H7 (cell line): Measurements from ENCODE around the gene NAP1L4. TPM values are rescaled to one million over a fixed set of nuclear protein-coding genes. Genes with fewer than 3 reads are reported as not detected.
"Not testable (repeated sequence)": the region's sequence is repeated elsewhere in the genome, so short reads cannot be mapped to it uniquely, and the experiment has no call there.

Experiments used
- DNase-seq: peaks from one replicate; pipeline ENCODE4 v3.0.0; 2012
- H3K27me3 ChIP-seq: 2 replicates; pipeline ENCODE4 v1.6.0; 2011; ENCODE audit warnings: mild to moderate bottlenecking, low read length; ENCODE audit not compliant: control insufficient read depth, insufficient read depth
- H3K36me3 ChIP-seq: replicated peaks from 2 replicates; pipeline ENCODE4 v1.5.1; 2011; ENCODE audit warnings: low read length; ENCODE audit not compliant: control insufficient read depth, insufficient read depth
- H3K4me3 ChIP-seq: 2 replicates; pipeline ENCODE4 v1.5.1; 2011; ENCODE audit warnings: low read depth, mild to moderate bottlenecking, control low read depth, low read length, moderate library complexity; ENCODE audit not compliant: insufficient read depth
- total RNA-seq: library from RNA; depleted of rRNA; stranded (reverse); fragments of >200 nt; shearing (Covaris generic); gene quantifications from 2 replicates; pipeline ENCODE4 v1.2.3, GENCODE V29; 2014

Gene NAP1L4
- total RNA-seq, 1 experiment from 2014 or later = 140 TPM

DNA sequence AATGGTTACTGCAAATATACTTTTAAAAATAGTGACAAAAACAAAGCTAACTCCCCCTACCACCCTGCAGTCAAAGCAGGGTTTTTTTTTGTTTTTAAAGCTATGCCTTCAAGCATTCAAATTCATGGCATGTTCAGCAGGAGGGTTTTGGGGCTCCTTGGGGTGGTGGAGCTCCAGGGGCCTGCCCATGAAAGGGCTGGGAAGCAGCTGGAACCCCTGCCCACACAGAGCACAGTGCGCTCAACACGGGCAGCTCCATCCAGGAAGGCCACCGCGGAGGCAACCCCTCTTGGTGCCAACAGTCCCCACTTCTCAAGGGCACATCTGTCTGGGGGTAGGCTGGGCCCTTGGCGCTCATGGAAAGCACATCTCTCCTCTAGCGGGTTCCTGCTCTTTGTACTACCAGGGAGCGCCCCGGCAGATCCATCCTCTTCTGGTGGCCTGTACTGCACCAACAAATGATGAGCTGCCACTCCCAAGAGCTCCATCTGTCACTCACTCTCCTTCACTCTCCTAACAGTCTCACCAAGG lies 46.3 kb downstream of the NAP1L4 start:
- peaks cover 15% of the 10 kb centered on the region for H3K36me3 ChIP-seq
- H3K27me3 ChIP-seq = no peaks in the 10 kb centered on the region
- no peak overlapping the region for H3K4me3 ChIP-seq
- DNase-seq = peak; percentile 73

GRCh38 chr11:2945031-2945756 lies 46.9 kb downstream of the NAP1L4 start:
- H3K36me3 ChIP-seq = peaks cover 13% of the 10 kb centered on the region
- H3K4me3 ChIP-seq = no peak overlapping the region

DNA sequence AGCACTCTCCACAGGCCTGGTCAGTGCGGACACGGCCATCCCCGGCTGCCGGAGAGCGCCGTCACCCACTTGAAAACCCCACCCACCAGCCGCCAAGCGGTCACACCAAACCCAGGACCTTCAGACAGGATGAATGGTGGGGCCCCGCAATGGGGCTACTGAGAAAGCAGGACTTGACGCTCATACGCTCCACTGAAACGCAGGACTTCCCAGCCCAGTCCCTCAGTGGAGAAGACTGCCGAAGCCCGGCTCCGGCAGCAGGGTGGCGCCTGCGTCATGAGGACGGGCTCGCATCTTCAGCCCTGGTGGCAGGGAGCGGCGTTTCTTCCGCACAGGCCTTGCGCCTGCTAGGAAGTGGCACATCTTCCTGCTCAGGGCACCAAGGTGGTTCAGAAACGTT lies 47.6 kb downstream of the NAP1L4 start:
- no peaks in the 10 kb centered on the region for H3K27me3 ChIP-seq
- no peak overlapping the region for H3K4me3 ChIP-seq
- H3K36me3 ChIP-seq = peaks cover 9% of the 10 kb centered on the region
- DNase-seq = peak; percentile 49

More at GRCh38 chr11:2945031-2945756, 46.9 kb downstream of the NAP1L4 start:
- H3K27me3 ChIP-seq = no peaks in the 10 kb centered on the region
- DNase-seq = peak; percentile 90

DNA sequence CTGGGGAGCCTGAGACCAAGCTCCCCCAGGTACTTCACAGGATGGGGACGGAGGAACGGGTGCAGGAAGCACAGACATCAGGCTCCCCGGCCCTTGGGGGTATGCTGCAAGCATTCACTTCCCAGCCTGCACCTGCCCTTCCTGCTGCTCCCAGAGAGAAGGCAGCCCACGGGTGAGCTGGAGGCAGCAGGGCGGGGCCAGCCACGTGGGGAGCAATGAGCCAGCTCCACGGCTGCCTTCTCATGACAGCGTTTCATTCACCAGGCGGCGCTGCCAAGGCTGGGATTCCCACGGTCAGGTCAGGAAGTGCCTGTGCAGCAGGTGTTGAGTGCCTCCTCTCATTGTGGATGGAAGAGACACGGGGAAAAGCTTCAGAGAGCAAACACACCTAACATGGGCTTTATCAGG lies 48.4 kb downstream of the NAP1L4 start:
- no peak overlapping the region for H3K4me3 ChIP-seq
- H3K27me3 ChIP-seq = no peaks in the 10 kb centered on the region
- peak; percentile 41 for DNase-seq
- peaks cover 7% of the 10 kb centered on the region for H3K36me3 ChIP-seq

DNA sequence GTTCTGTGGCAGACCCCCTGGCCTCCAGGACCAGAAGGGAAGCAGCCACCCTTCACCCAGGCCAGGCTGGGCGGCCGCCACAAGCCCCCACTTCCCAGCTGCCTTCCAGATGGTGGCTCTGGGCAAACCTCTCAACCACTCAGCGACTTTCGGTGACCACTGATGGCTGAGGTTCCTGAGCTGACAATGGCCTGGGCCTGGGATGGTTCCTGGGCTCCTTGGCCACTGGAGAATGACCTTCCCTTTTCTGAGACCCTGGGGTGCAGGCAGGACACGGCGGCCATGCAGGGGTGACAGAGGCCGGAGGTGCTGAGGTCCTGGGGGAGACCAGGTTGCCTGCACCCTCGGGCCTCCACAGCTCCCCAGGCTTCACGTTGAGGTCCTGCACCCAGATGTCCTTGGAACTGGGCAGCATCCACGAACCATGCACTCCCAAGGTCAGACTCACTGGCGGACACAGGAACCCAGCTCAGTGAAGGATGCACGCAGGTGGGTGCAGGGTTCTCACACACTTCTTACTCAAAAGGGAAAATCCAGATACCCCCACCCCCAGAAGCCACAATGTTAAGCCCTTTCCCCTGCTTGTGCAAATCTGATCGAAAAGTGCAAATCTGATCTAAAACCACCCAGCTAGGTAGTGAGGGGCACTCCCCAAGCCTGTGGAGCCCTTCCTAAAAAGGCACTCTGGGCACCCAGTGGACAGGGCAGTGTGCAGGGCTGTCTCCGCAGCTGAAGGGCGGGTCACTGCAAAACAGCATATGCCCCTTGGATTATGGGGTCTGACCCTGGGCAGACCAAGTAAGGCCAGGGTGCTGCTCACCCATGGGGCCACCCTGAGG lies 49.0 kb downstream of the NAP1L4 start:
- no peaks in the 10 kb centered on the region for H3K27me3 ChIP-seq
- H3K36me3 ChIP-seq = peaks cover 4% of the 10 kb centered on the region
- H3K4me3 ChIP-seq = no peak overlapping the region
- no peak for DNase-seq

GRCh38 chr11:2942447-2942846 lies 49.7 kb downstream of the NAP1L4 start:
- DNase-seq = peak; percentile 41
- Histone ChIP-seq H3K4me3 (no peak overlapping the region), H3K36me3 (peaks cover 2% of the 10 kb centered on the region), H3K27me3 (no peaks in the 10 kb centered on the region)

- H3K4me3 ChIP-seq = no peak overlapping the region
- H3K36me3 ChIP-seq = peaks cover 2% of the 10 kb centered on the region
- H3K27me3 ChIP-seq = no peaks in the 10 kb centered on the region
- peak; percentile 69 for DNase-seq
Measured at GRCh38 chr11:2940921-2941821, 51.0 kb downstream of the NAP1L4 start.

DNA sequence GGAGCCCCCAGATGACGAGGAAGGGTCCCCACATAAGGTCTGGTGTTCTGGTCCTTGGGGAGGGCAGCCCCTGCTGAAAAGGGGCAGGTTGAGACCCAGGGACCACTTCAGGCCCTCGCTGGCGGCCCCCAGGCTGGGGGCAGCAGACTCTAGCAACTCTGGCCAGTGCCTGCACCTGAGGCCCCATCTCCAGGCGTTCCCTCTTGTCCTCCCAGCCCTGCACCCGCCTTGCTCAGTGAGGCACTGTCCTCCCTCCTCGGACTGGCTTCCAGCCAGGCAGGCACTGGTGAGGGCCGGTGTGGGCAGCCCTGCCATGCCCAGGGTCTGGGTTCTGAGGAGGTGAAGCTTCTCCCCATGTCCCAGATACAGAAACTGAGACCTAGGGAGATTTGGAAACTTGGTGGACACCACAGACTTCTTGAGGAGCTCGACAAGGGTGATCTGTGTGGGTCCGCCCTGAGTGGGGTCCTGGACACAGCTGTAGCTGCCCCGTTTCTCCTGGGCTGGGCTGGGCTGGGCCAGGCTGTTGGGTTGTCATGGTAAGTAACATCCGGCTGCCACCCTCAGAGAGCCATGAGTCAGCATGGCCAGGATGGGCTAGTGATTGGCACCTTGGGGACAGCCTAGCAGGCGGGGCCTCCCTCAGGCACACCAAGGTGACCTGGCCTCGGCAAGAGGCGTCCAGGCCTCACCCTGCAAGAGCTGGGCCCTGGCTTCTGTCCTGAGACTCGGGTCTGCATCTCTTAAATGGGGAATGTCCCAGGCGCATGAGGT lies 51.8 kb downstream of the NAP1L4 start:
- H3K36me3 ChIP-seq = peaks cover 2% of the 10 kb centered on the region
- no peak overlapping the region for H3K4me3 ChIP-seq
- H3K27me3 ChIP-seq = no peaks in the 10 kb centered on the region
- peak; percentile 57 for DNase-seq

- not testable (repeated sequence) for DNase-seq, H3K27me3 ChIP-seq, H3K4me3 ChIP-seq, H3K36me3 ChIP-seq
Measured at GRCh38 chr11:2938458-2939418, 53.4 kb downstream of the NAP1L4 start.

- not testable (repeated sequence) for H3K4me3 ChIP-seq, H3K27me3 ChIP-seq, DNase-seq, H3K36me3 ChIP-seq
Measured at GRCh38 chr11:2937641-2938457, 54.3 kb downstream of the NAP1L4 start.

DNA sequence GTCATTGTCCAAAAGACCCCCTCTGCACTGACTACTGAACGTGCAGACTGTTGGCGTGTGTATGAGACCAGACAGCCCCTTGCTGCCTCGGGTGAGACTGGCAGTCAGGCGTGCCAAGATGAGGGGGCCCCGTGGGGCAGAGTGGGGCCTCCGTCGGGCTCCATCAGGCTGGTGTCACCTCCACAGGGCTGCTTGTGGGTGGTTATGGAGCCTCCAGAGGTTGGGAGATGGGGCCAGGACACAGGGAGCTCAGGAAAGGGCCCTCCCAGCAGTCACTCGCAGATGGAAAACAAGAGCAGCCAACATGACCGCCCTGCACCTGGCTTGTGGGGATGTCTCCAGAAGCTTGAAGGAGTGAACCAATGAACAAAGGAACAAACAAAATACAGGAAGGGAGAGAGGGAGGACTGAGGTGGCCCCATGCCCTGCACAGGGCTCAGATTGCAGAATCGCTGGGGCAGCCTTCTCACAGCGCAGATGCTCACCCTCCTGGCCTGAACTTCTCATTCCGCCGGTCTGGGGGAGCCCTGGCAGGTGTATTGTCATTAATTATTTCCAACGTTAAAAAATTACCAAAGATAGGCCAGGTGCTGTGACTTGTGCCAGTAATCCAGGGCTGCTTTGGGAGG lies 57.4 kb downstream of the NAP1L4 start:
- peaks cover 3% of the 10 kb centered on the region; the same call in 1 of the 2 replicates for H3K27me3 ChIP-seq
- no peak overlapping the region for H3K4me3 ChIP-seq
- DNase-seq = no peak

More for the DNA sequence above, 57.4 kb downstream of the NAP1L4 start:
- H3K36me3 ChIP-seq = no peaks in the 10 kb centered on the region
